ENCODE data around the gene KLF4. TPM values are rescaled to one million over a fixed set of nuclear protein-coding genes. Genes with fewer than 3 reads are reported as not detected.

The KLF4 gene
- total RNA-seq, 1 experiment from 2014 or later, result 7.1 TPM

GRCh38 chr9:107481035-107481434 is 8.5 kb downstream of the KLF4 start:
- Histone ChIP-seq H2BK15ac (ENCODE audit: low read depth, low read length) (no peak overlapping the region), H2BK12ac (ENCODE audit: insufficient read length, low read depth, low read length) (no peak overlapping the region), H3K9me3 (ENCODE audit: control insufficient read depth, low read depth, low read length) (no peaks in the 10 kb centered on the region), H4K20me1 (ENCODE audit: control insufficient read depth, insufficient read depth, insufficient read length) (no peaks in the 10 kb centered on the region), H3K79me2 (ENCODE audit: insufficient read depth, low read length) (no peaks in the 10 kb centered on the region), H2AK5ac (ENCODE audit: insufficient read length, low read length) (no peak overlapping the region), H2BK5ac (ENCODE audit: insufficient read length, low read length) (no peak overlapping the region), H3K27ac (ENCODE audit: insufficient read length, low read depth, low read length) (no peak overlapping the region), H2BK20ac (ENCODE audit: low read depth, low read length, poor library complexity, severe bottlenecking) (no peak overlapping the region), H3K14ac (ENCODE audit: insufficient read depth, low read length) (no peak overlapping the region), H4K5ac (ENCODE audit: insufficient read length, low read depth, low read length) (no peak overlapping the region), H2AFZ (ENCODE audit: low read length) (no peak overlapping the region), H3K9ac (ENCODE audit: extremely low read depth, insufficient read length, low read length) (no peak overlapping the region), H3T11ph (ENCODE audit: low read length) (no peak overlapping the region), H4K91ac (ENCODE audit: insufficient read length, low read depth, low read length) (no peak overlapping the region), H3K4me1 (ENCODE audit: insufficient read depth, low read length) (no peaks in the 10 kb centered on the region), H3K4ac (ENCODE audit: low read depth, low read length) (no peak overlapping the region), H3K18ac (ENCODE audit: insufficient read length, low read depth, low read length) (no peak overlapping the region), H3K4me2 (ENCODE audit: insufficient read depth, insufficient read length, low read length) (no peak overlapping the region), H3K23me2 (ENCODE audit: insufficient read length, low read depth, low read length, poor library complexity, severe bottlenecking) (no peaks in the 10 kb centered on the region), H2BK120ac (ENCODE audit: low read depth, low read length, poor library complexity, severe bottlenecking) (no peak overlapping the region), H3K27me3 (ENCODE audit: insufficient read depth, low read length) (no peaks in the 10 kb centered on the region; the same call in 1 of the 2 replicates), H3K79me1 (ENCODE audit: insufficient read depth, low read depth, low read length, poor library complexity, severe bottlenecking) (no peaks in the 10 kb centered on the region), H4K8ac (replicated peaks; ENCODE audit: insufficient read length, low read depth, low read length) (no peak overlapping the region), H3K23ac (ENCODE audit: insufficient read length, low read depth, low read length) (no peak overlapping the region), H3K56ac (ENCODE audit: insufficient read length, low read depth, low read length) (no peak overlapping the region)
- DNase-seq, result no peak
- Mint-ChIP-seq H3K4me3 (no peak overlapping the region), H3K9me3 (no peaks in the 10 kb centered on the region), H3K27ac (no peak overlapping the region; a peak in 1 of 7 replicates), H3K27me3 (ENCODE audit: low read depth) (no peaks in the 10 kb centered on the region), H3K36me3 (ENCODE audit: insufficient read depth in 1 of 3, low read depth in 3 of 3) (peaks cover 0 to 10% (median 9%) of the 10 kb centered on the region in 3 experiments; a peak in 4 of 7 replicates), H3K4me1 (peaks cover 8 to 12% of the 10 kb centered on the region in 2 experiments)
- TF ChIP-seq CTCF (conservative IDR thresholded peaks at IDR 0.05), result no peak
- WGBS (ENCODE audit: extremely low coverage, insufficient read length, low lambda C conversion rate), result no CpG with 5 or more reads among the region's 4 CpGs

All from H9 (cell line).